NCI-H1694 treated with DMSO at 0.1 percent for 48 hours (cell line): Measurements from ENCODE around the gene BORCS8.
"Not testable (repeated sequence)": the region's sequence is repeated elsewhere in the genome, so short reads cannot be mapped to it uniquely, and the experiment has no call there.

Experiments used
- DNase-seq: peaks from one replicate; lab custom pipeline; 2025; lab: John Stamatoyannopoulos, UW

The BORCS8 gene

GRCh38 chr19:19148504-19148903 lies 43.4 kb downstream of the BORCS8 start:
- not testable (repeated sequence) for DNase-seq

GRCh38 chr19:19147344-19147743 lies 44.6 kb downstream of the BORCS8 start:
- DNase-seq, result no peak

GRCh38 chr19:19146865-19147264 lies 45.1 kb downstream of the BORCS8 start:
- no peak for DNase-seq

GRCh38 chr19:19145684-19146608 lies 46.0 kb downstream of the BORCS8 start:
- peak; percentile 33 for DNase-seq

- no peak for DNase-seq
Observed at GRCh38 chr19:19145281-19145680, 46.7 kb downstream of the BORCS8 start.

- no peak for DNase-seq
Observed at GRCh38 chr19:19142347-19142746, 49.6 kb downstream of the BORCS8 start.

GRCh38 chr19:19140476-19140875 lies 51.5 kb downstream of the BORCS8 start:
- DNase-seq, result no peak

- DNase-seq, result no peak
Observed at GRCh38 chr19:19139876-19140229, 52.1 kb downstream of the BORCS8 start.

GRCh38 chr19:19138109-19138981 lies 53.6 kb downstream of the BORCS8 start, which contains the start of gene TMEM161A:
Gene TMEM161A, minus strand, starts transcription at chr19:19138478. Its CDS starts 50 bp downstream, at chr19:19138428.
- peak; percentile 96 for DNase-seq

- no peak for DNase-seq
Observed at GRCh38 chr19:19137556-19138108, 54.3 kb downstream of the BORCS8 start.

GRCh38 chr19:19135713-19136112 lies 56.2 kb downstream of the BORCS8 start:
- not testable (repeated sequence) for DNase-seq

GRCh38 chr19:19134687-19135158 lies 57.2 kb downstream of the BORCS8 start:
- DNase-seq, result no peak

GRCh38 chr19:19133985-19134384 lies 58.0 kb downstream of the BORCS8 start:
- DNase-seq, result no peak

- DNase-seq, result no peak
Observed at GRCh38 chr19:19132912-19133311, 59.0 kb downstream of the BORCS8 start.

- no peak for DNase-seq
Observed at GRCh38 chr19:19131989-19132388, 60.0 kb downstream of the BORCS8 start.
